NT2/D1 (cell line): ENCODE measurements around the gene PLEKHA6.

ENCODE experiments used
- DNase-seq: peaks from one replicate; pipeline ENCODE4 v3.0.0-alpha.2; 2011; ENCODE audit warnings: low read depth, low spot score
- H3K27me3 ChIP-seq: 2 replicates; pipeline ENCODE4 v1.6.0; 2011; ENCODE audit warnings: mild to moderate bottlenecking; ENCODE audit not compliant: insufficient read length, insufficient read depth
- H3K36me3 ChIP-seq: 2 replicates; pipeline ENCODE4 v1.6.1; 2011; ENCODE audit warnings: mild to moderate bottlenecking, low read length, mixed read lengths; ENCODE audit not compliant: insufficient read depth, insufficient read length
- H3K4me1 ChIP-seq: 2 replicates; pipeline ENCODE4 v1.5.1; 2011; ENCODE audit not compliant: insufficient read depth, insufficient read length
- H3K4me3 ChIP-seq: 2 replicates; pipeline ENCODE4 v1.5.1; 2011; ENCODE audit warnings: low read depth; ENCODE audit not compliant: insufficient read length
- H3K9ac ChIP-seq: 2 replicates; pipeline ENCODE4 v1.6.0; 2011; ENCODE audit warnings: low read depth; ENCODE audit not compliant: insufficient read length
- H3K9me3 ChIP-seq: 2 replicates; pipeline ENCODE4 v1.5.1; 2011; ENCODE audit warnings: mild to moderate bottlenecking, low read length; ENCODE audit not compliant: insufficient read depth
- SUZ12 ChIP-seq: IDR thresholded peaks from 2 replicates; pipeline ENCODE4 v1.6.1; 2011; ENCODE audit not compliant: insufficient read length, insufficient read depth; ENCODE audit errors: extremely low read depth
- YY1 ChIP-seq: IDR thresholded peaks from 2 replicates; pipeline ENCODE4 v1.6.1; 2011; ENCODE audit not compliant: insufficient read length, insufficient read depth
- ZNF274 ChIP-seq: IDR thresholded peaks from 2 replicates; pipeline ENCODE4 v1.6.1; 2011; ENCODE audit warnings: mild to moderate bottlenecking, low read depth, low read length

The PLEKHA6 gene

DNA sequence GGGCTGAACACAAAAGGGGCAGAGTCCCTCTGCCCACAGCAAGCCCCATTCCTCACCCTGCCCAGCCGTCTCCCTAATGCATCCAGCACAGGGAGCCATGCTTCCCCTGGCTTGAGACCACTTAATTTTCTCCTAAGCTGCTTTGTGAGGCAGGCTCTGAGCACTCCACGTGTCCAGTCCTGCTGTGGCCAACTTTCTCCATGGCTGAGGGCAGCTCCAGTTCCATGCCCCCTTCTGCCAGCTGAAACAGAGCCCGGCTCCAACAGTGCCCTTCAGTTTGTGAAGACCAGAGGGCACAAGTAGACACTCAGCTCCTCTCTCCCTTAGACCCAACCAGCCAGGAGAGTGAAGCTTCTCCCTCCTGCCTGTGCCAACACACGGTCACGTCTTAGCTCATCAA is 33.8 kb downstream of the PLEKHA6 start:
- Histone ChIP-seq H3K9me3 (peaks cover 5% of the 10 kb centered on the region; the same call in 1 of the 2 replicates), H3K36me3 (no peaks in the 10 kb centered on the region), H3K4me1 (peaks cover 10% of the 10 kb centered on the region), H3K4me3 (no peak overlapping the region), H3K9ac (no peak overlapping the region), H3K27me3 (no peaks in the 10 kb centered on the region)
- DNase-seq = no peak
- no peak for TF ChIP-seq ZNF274
- TF ChIP-seq SUZ12 = no peak
- TF ChIP-seq YY1 = no peak

GRCh38 chr1:204323887-204324286 is 35.8 kb downstream of the PLEKHA6 start:
- no peak for DNase-seq

DNA sequence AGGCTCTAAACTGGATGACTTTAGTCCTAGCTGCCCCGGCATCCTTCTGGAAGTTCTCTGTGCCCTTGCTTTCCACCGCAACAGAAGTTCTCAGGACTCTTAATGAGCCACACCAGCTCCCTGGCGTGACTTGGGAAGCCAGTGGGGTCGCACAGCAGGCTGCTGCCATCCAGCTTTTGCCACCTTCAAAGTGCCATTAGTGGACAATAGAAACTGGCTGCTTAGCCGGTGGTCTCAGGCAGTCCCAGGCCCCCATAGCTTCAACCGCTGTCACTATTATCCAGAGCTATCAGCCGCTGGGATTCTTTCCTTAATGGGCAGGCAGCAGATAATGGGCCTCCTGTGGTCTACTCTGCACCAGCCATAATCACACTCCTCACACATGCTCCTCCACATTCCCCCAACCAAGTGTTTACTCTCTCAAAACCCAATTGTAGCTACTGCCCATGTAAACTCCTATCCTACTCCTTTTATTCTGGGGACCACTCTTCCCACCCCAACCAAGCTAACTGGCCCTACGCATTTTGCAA is 37.3 kb downstream of the PLEKHA6 start:
- no peak for DNase-seq
- no peak for TF ChIP-seq ZNF274
- no peak for TF ChIP-seq SUZ12
- no peak for TF ChIP-seq YY1
- H3K4me1 ChIP-seq = peaks cover 9% of the 10 kb centered on the region

More at GRCh38 chr1:204323887-204324286, 35.8 kb downstream of the PLEKHA6 start:
- TF ChIP-seq SUZ12 (no peak), YY1 (no peak), ZNF274 (no peak)
- Histone ChIP-seq H3K36me3 (no peaks in the 10 kb centered on the region), H3K9me3 (peaks cover 10% of the 10 kb centered on the region; the same call in 1 of the 2 replicates), H3K4me3 (no peak overlapping the region), H3K4me1 (peaks cover 11% of the 10 kb centered on the region), H3K9ac (no peak overlapping the region), H3K27me3 (no peaks in the 10 kb centered on the region)

DNA sequence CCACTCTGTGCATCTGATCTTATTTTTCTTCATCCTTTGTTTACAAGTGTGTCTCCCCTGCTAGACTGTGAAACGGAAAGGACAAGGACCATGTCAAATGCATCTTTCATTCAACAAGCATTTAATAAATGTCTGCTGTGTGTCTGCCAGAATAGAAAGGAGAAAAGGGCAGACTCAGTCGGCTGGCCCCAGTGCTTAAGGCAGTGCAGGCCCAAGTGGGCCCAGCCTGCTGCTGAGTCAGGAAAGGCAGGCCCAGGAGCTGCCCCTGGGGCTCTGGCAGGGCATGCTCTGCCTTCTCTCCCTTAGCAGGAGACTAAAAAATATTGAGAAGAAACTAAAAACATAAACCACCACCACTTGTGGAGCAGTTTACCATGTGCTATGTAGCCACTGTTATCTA is 38.1 kb downstream of the PLEKHA6 start:
- H3K4me1 ChIP-seq = peaks cover 6% of the 10 kb centered on the region
- no peak for TF ChIP-seq YY1
- no peak for TF ChIP-seq SUZ12
- no peak for TF ChIP-seq ZNF274
- peaks cover 10% of the 10 kb centered on the region; the same call in 1 of the 2 replicates for H3K9me3 ChIP-seq
- DNase-seq = no peak
- H3K4me3 ChIP-seq = no peak overlapping the region
- H3K36me3 ChIP-seq = no peaks in the 10 kb centered on the region
- H3K27me3 ChIP-seq = no peaks in the 10 kb centered on the region
- no peak overlapping the region for H3K9ac ChIP-seq

More for the DNA sequence above, 37.3 kb downstream of the PLEKHA6 start:
- Histone ChIP-seq H3K36me3 (no peaks in the 10 kb centered on the region), H3K4me3 (no peak overlapping the region), H3K27me3 (no peaks in the 10 kb centered on the region), H3K9ac (peak overlapping the region; percentile 4), H3K9me3 (peaks cover 10% of the 10 kb centered on the region; the same call in 1 of the 2 replicates)

DNA sequence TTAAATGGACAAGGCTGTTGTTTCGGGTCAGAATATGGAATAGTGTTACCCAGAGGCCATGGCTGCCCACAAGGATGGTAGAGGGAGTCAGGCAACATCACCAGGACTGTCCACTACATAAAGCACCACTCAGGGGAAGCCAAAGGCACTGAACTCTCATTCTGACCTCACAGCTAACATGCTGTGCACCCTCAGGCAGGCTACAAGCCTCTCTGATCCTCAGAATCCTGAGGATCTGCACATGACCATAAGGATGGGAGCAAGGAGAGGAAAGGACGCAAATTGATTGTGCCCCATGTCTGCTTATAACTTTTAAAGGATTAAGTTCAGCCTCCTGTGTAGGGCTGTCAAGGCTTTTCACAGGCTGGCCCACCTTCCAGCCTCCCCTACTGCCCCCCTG is 38.7 kb downstream of the PLEKHA6 start:
- Histone ChIP-seq H3K4me1 (peaks cover 6% of the 10 kb centered on the region), H3K36me3 (no peaks in the 10 kb centered on the region), H3K4me3 (no peak overlapping the region), H3K9ac (no peak overlapping the region), H3K27me3 (no peaks in the 10 kb centered on the region), H3K9me3 (peaks cover 10% of the 10 kb centered on the region; the same call in 1 of the 2 replicates)
- TF ChIP-seq ZNF274 (no peak), YY1 (no peak), SUZ12 (no peak)
- no peak for DNase-seq

- H3K27me3 ChIP-seq = no peaks in the 10 kb centered on the region
- no peak overlapping the region for H3K4me3 ChIP-seq
These were observed 39.3 kb downstream of the PLEKHA6 start for GRCh38 chr1:204320382-204320804.

GRCh38 chr1:204319462-204319861 is 40.3 kb downstream of the PLEKHA6 start:
- H3K4me3 ChIP-seq = no peak overlapping the region
- no peak for DNase-seq
- TF ChIP-seq SUZ12 (no peak), ZNF274 (no peak), YY1 (no peak)
- H3K9ac ChIP-seq = no peak overlapping the region
- H3K27me3 ChIP-seq = no peaks in the 10 kb centered on the region
- peaks cover 6% of the 10 kb centered on the region for H3K4me1 ChIP-seq
- no peaks in the 10 kb centered on the region for H3K36me3 ChIP-seq
- H3K9me3 ChIP-seq = peaks cover 10% of the 10 kb centered on the region; the same call in 1 of the 2 replicates

More at GRCh38 chr1:204320382-204320804, 39.3 kb downstream of the PLEKHA6 start:
- Histone ChIP-seq H3K36me3 (no peaks in the 10 kb centered on the region), H3K4me1 (peaks cover 6% of the 10 kb centered on the region), H3K9me3 (peaks cover 10% of the 10 kb centered on the region; the same call in 1 of the 2 replicates), H3K9ac (no peak overlapping the region)
- no peak for TF ChIP-seq SUZ12
- TF ChIP-seq ZNF274 = no peak
- no peak for TF ChIP-seq YY1
- DNase-seq = no peak
